D721Med (cell line): ENCODE data around the gene OR5AR1.

Experiments used
- DNase-seq: peaks from one replicate; pipeline ENCODE4 v3.0.0; 2011; ENCODE audit warnings: low spot score; ENCODE audit not compliant: insufficient read length
- FAIRE-seq: peaks from 2 replicates; lab custom pipeline; 2011; peaks lifted over from hg19 to GRCh38; lab: Jason Lieb, UNC
- CTCF ChIP-seq: IDR thresholded peaks from 2 replicates; pipeline ENCODE4 v1.5.1; 2012; ENCODE audit warnings: mild to moderate bottlenecking, control low read depth; ENCODE audit not compliant: insufficient read depth; ENCODE audit errors: missing control alignments

OR5AR1 gene

GRCh38 chr11:56700914-56701485 lies 37.5 kb downstream of the OR5AR1 start:
- no peak for DNase-seq
- no peak for TF ChIP-seq CTCF
- FAIRE-seq: no peak

- FAIRE-seq: no peak
Observed at GRCh38 chr11:56705784-56706396, 42.4 kb downstream of the OR5AR1 start.

GRCh38 chr11:56706486-56706885 lies 43.0 kb downstream of the OR5AR1 start:
- no peak for DNase-seq
- TF ChIP-seq CTCF: no peak
- no peak for FAIRE-seq

More at GRCh38 chr11:56705784-56706396, 42.4 kb downstream of the OR5AR1 start:
- TF ChIP-seq CTCF: no peak
- no peak for DNase-seq

- no peak for TF ChIP-seq CTCF
- FAIRE-seq (no peak), DNase-seq (no peak)
Observed at GRCh38 chr11:56714206-56714605, 50.7 kb downstream of the OR5AR1 start.
